HCT116 (cell line): ENCODE data around the gene GPX2.

Experiments used
- ATF3 ChIP-seq: IDR thresholded peaks from 2 replicates; pipeline ENCODE4 v1.6.1; 2012
- CTCF ChIP-seq, 3 experiments: fragments of 200-600 bp in 1 of 3; sonication (generic) in 1 of 3; IDR thresholded peaks in 2 of 3; conservative IDR thresholded peaks in 1 of 3; 2 replicates each; pipeline ENCODE4 v1.5.1; 2012 to 2017; ENCODE audit warnings: low read depth in 2 of 3, low read length in 2 of 3, antibody characterized with exemption in 1 of 3, borderline replicate concordance in 1 of 3, control low read depth in 1 of 3, mild to moderate bottlenecking in 1 of 3, mixed read lengths in 1 of 3, mixed run types in 1 of 3, moderate library complexity in 1 of 3; ENCODE audit not compliant: insufficient read depth in 1 of 3
- EZH2 ChIP-seq: fragments of 200-600 bp; sonication (generic); IDR thresholded peaks from 2 replicates; pipeline ENCODE4 v1.6.1; 2017; ENCODE audit warnings: antibody characterized with exemption, mixed run types
- EZH2phosphoT487 ChIP-seq: fragments of 200-600 bp; IDR thresholded peaks from 2 replicates; pipeline ENCODE4 v1.6.1; 2018; ENCODE audit warnings: antibody characterized with exemption, borderline replicate concordance
- MAX ChIP-seq: IDR thresholded peaks from 2 replicates; pipeline ENCODE4 v1.6.1; 2012
- POLR2A ChIP-seq: IDR thresholded peaks from 2 replicates; pipeline ENCODE4 v1.7.0; 2011; ENCODE audit warnings: borderline replicate concordance; ENCODE audit not compliant: insufficient read depth, insufficient read length; ENCODE audit errors: extremely low read depth
- SRF ChIP-seq: IDR thresholded peaks from 2 replicates; pipeline ENCODE4 v1.6.1; 2012; ENCODE audit warnings: low read depth
- TCF7L2 ChIP-seq: IDR thresholded peaks from 2 replicates; pipeline ENCODE4 v1.7.0; 2011; ENCODE audit warnings: borderline replicate concordance, inconsistent platforms; ENCODE audit not compliant: insufficient read depth, insufficient read length; ENCODE audit errors: extremely low read depth
- YY1 ChIP-seq: IDR thresholded peaks from 2 replicates; pipeline ENCODE4 v1.6.1; 2011; ENCODE audit warnings: low read length, low read depth, moderate library complexity, mild to moderate bottlenecking; ENCODE audit not compliant: insufficient replicate concordance; ENCODE audit errors: extremely low read depth

GRCh38 chr14:64966976-64967375, 24.4 kb upstream of the GPX2 start:
- TF ChIP-seq CTCF (IDR thresholded peaks at IDR 0.05 in 2 of 3, conservative IDR thresholded peaks at IDR 0.05 in 1 of 3; ENCODE audit: borderline replicate concordance in 1 of 3, insufficient read depth in 1 of 3, low read depth in 2 of 3, low read length in 2 of 3) (no peak), MAX (no peak), TCF7L2 (no peak), YY1 (no peak), POLR2A (no peak), EZH2phosphoT487 (no peak), SRF (no peak), EZH2 (no peak), ATF3 (no peak)
